Fibroblast of lung (primary cell): ENCODE measurements around the gene GPR180. TPM values are rescaled to one million over a fixed set of nuclear protein-coding genes. Genes with fewer than 3 reads are reported as not detected.

Experiments
- DNase-seq, 2 donors: peaks; one replicate each; pipeline versions ENCODE4 v3.0.0 to v3.0.0-alpha.2; 2010; ENCODE audit warnings: low read depth in 2 of 2
- H2AFZ ChIP-seq: 2 replicates; pipeline ENCODE4 v1.5.1; 2012; ENCODE audit warnings: low read length, control low read depth, inconsistent platforms
- H3K27ac ChIP-seq: 2 replicates; pipeline ENCODE4 v1.5.1; 2011; ENCODE audit warnings: low read length, control low read depth; ENCODE audit not compliant: insufficient read depth
- H3K27me3 ChIP-seq: 2 replicates; pipeline ENCODE4 v1.5.1; 2011; ENCODE audit warnings: mild to moderate bottlenecking, low read length; ENCODE audit not compliant: control insufficient read depth, insufficient read depth
- H3K36me3 ChIP-seq: 2 replicates; pipeline ENCODE4 v1.5.1; 2011; ENCODE audit warnings: low read length; ENCODE audit not compliant: control insufficient read depth, insufficient read depth
- H3K4me1 ChIP-seq: 2 replicates; pipeline ENCODE4 v1.5.1; 2011; ENCODE audit warnings: low read length; ENCODE audit not compliant: control insufficient read depth, insufficient read depth; ENCODE audit errors: extremely low read depth
- H3K4me2 ChIP-seq: 2 replicates; pipeline ENCODE4 v1.5.1; 2011; ENCODE audit warnings: low read length, control low read depth; ENCODE audit not compliant: insufficient read depth; ENCODE audit errors: extremely low read depth
- H3K4me3 ChIP-seq, 4 experiments: fragments of 200-600 bp in 1 of 4; sonication (generic) in 1 of 4; replicated peaks in 1 of 4; 2 replicates each; pipeline ENCODE4 v1.5.1; 2011 to 2016; ENCODE audit warnings: low read length in 4 of 4, low read depth in 3 of 4, mild to moderate bottlenecking in 3 of 4, control low read depth in 2 of 4, inconsistent platforms in 1 of 4, mixed read lengths in 1 of 4; ENCODE audit not compliant: insufficient read depth in 1 of 4; ENCODE audit errors: control extremely low read depth in 1 of 4
- H3K79me2 ChIP-seq: 2 replicates; pipeline ENCODE4 v1.5.1; 2012; ENCODE audit warnings: mild to moderate bottlenecking, low read length, inconsistent platforms; ENCODE audit not compliant: control insufficient read depth, insufficient read depth
- H3K9ac ChIP-seq: 2 replicates; pipeline ENCODE4 v1.5.1; 2011; ENCODE audit warnings: mild to moderate bottlenecking, low read length, control low read depth; ENCODE audit not compliant: insufficient read depth
- H3K9me3 ChIP-seq: 2 replicates; pipeline ENCODE4 v1.5.1; 2012; ENCODE audit warnings: low read depth, low read length; ENCODE audit not compliant: control insufficient read depth, insufficient read depth
- H4K20me1 ChIP-seq: 2 replicates; pipeline ENCODE4 v1.5.1; 2011; ENCODE audit warnings: low read length; ENCODE audit not compliant: control insufficient read depth, insufficient read depth; ENCODE audit errors: extremely low read depth
- CTCF ChIP-seq, 2 donors: IDR thresholded peaks in 1 of 2; conservative IDR thresholded peaks in 1 of 2; 1 replicate in 1 of 2; 2 replicates in 1 of 2; pipeline ENCODE4 v1.5.1; 2011 to 2012; ENCODE audit warnings: low read length in 2 of 2, control low read depth in 1 of 2, inconsistent platforms in 1 of 2, low read depth in 1 of 2, mild to moderate bottlenecking in 1 of 2
- EZH2 ChIP-seq: IDR thresholded peaks from 2 replicates; pipeline ENCODE4 v1.5.1; 2012; ENCODE audit warnings: low read length, control low read depth, mild to moderate bottlenecking; ENCODE audit errors: missing control alignments
- polyA plus RNA-seq, 2 donors: library from polyadenylated mRNA; depleted of rRNA in 1 of 2; stranded (reverse) in 1 of 2; unstranded in 1 of 2; fragments of >200 nt; gene quantifications; 2 replicates each; pipeline ENCODE4 v1.2.1, GENCODE V29; 2011 to 2012; ENCODE audit warnings: missing spikeins in 1 of 2
- total RNA-seq: library from RNA; depleted of rRNA; stranded (reverse); fragments of >200 nt; gene quantifications from 2 replicates; pipeline ENCODE4 v1.2.1, GENCODE V29; 2014

The GPR180 gene
- total and polyA plus RNA-seq, 2 donors (not counting 1 experiment from before 2014, with no cell fraction given), result 9.0 to 12.1 TPM

GRCh38 chr13:94677799-94678198 lies 76.1 kb downstream of the GPR180 start:
- Histone ChIP-seq H3K27me3 (peaks cover 6% of the 10 kb centered on the region), H2AFZ (no peak overlapping the region), H3K4me2 (no peak overlapping the region), H3K9me3 (no peaks in the 10 kb centered on the region), H3K27ac (no peak overlapping the region), H3K4me1 (no peaks in the 10 kb centered on the region), H3K36me3 (no peaks in the 10 kb centered on the region), H3K79me2 (no peaks in the 10 kb centered on the region), H4K20me1 (no peaks in the 10 kb centered on the region), H3K4me3 (no peak overlapping the region), H3K9ac (no peak overlapping the region)
- TF ChIP-seq EZH2 (no peak), CTCF (conservative IDR thresholded peaks at IDR 0.05 in 1 of 2, IDR thresholded peaks at IDR 0.05 in 1 of 2; ENCODE audit: low read depth in 1 of 2, low read length in 2 of 2) (no peak)
- DNase-seq, result no peak

- Histone ChIP-seq H3K36me3 (no peaks in the 10 kb centered on the region), H3K27me3 (peaks cover 6% of the 10 kb centered on the region), H3K9ac (no peak overlapping the region), H3K79me2 (no peaks in the 10 kb centered on the region), H3K9me3 (no peaks in the 10 kb centered on the region), H4K20me1 (no peaks in the 10 kb centered on the region), H3K4me1 (no peaks in the 10 kb centered on the region), H3K4me2 (no peak overlapping the region), H2AFZ (no peak overlapping the region), H3K27ac (no peak overlapping the region), H3K4me3 (no peak overlapping the region)
- DNase-seq, result no peak
- TF ChIP-seq EZH2 (no peak), CTCF (conservative IDR thresholded peaks at IDR 0.05 in 1 of 2, IDR thresholded peaks at IDR 0.05 in 1 of 2; ENCODE audit: low read depth in 1 of 2, low read length in 2 of 2) (no peak)
Observed at GRCh38 chr13:94678845-94679244, 77.2 kb downstream of the GPR180 start.

GRCh38 chr13:94679614-94680013 lies 78.0 kb downstream of the GPR180 start:
- Histone ChIP-seq H3K79me2 (no peaks in the 10 kb centered on the region), H4K20me1 (no peaks in the 10 kb centered on the region), H3K36me3 (no peaks in the 10 kb centered on the region), H3K4me3 (no peak overlapping the region), H3K27ac (no peak overlapping the region), H3K9me3 (no peaks in the 10 kb centered on the region), H3K27me3 (peaks cover 6% of the 10 kb centered on the region), H2AFZ (no peak overlapping the region), H3K9ac (no peak overlapping the region), H3K4me2 (no peak overlapping the region), H3K4me1 (no peaks in the 10 kb centered on the region)
- TF ChIP-seq EZH2 (no peak), CTCF (conservative IDR thresholded peaks at IDR 0.05 in 1 of 2, IDR thresholded peaks at IDR 0.05 in 1 of 2; ENCODE audit: low read depth in 1 of 2, low read length in 2 of 2) (no peak)
- DNase-seq, result no peak
